D721Med (cell line): ENCODE data around the gene EPN1.

ENCODE experiments used
- DNase-seq: peaks from one replicate; pipeline ENCODE4 v3.0.0; 2011; ENCODE audit warnings: low spot score; ENCODE audit not compliant: insufficient read length
- FAIRE-seq: peaks from 2 replicates; lab custom pipeline; 2011; peaks lifted over from hg19 to GRCh38; lab: Jason Lieb, UNC
- TF ChIP-seq, protein P1 (sequence below): IDR thresholded peaks from 2 replicates; pipeline ENCODE4 v1.5.1; 2012; ENCODE audit warnings: mild to moderate bottlenecking, control low read depth; ENCODE audit not compliant: insufficient read depth; ENCODE audit errors: missing control alignments

The EPN1 gene

GRCh38 chr19:55674841-55675660 lies at the start of gene EPN1:
EPN1 (plus strand) TSS chr19:55675226; CDS start chr19:55678628, 3,402 bp downstream.
- DNase-seq, result peak; percentile 96
- no peak for FAIRE-seq
- TF ChIP-seq, protein P1, sequence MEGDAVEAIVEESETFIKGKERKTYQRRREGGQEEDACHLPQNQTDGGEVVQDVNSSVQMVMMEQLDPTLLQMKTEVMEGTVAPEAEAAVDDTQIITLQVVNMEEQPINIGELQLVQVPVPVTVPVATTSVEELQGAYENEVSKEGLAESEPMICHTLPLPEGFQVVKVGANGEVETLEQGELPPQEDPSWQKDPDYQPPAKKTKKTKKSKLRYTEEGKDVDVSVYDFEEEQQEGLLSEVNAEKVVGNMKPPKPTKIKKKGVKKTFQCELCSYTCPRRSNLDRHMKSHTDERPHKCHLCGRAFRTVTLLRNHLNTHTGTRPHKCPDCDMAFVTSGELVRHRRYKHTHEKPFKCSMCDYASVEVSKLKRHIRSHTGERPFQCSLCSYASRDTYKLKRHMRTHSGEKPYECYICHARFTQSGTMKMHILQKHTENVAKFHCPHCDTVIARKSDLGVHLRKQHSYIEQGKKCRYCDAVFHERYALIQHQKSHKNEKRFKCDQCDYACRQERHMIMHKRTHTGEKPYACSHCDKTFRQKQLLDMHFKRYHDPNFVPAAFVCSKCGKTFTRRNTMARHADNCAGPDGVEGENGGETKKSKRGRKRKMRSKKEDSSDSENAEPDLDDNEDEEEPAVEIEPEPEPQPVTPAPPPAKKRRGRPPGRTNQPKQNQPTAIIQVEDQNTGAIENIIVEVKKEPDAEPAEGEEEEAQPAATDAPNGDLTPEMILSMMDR, result no peak

DNA sequence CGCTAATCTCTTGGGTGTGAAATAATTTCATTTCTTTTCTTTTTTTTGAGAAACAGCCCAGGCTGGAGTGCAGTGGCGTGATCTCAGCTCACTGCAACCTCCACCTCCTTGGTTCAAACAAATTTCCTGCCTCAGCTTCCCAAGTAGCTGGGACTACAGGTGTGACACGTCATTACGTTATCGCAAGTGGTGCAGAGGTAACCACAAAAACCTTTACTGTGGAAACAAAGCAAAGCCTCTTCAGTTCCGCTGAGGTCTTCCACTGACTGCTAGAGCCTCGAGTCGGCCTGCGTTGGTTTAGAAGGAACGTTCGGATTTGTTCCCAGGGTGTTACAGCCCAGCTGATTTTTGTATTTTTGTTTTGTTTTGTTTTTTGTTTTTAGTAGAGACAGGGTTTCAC lies 48.7 kb upstream of the EPN1 start:
- FAIRE-seq, result no peak
- TF ChIP-seq, protein P1, result no peak

GRCh38 chr19:55632463-55632834 lies 42.6 kb upstream of the EPN1 start:
- TF ChIP-seq, protein P1, result peak; percentile 87
- FAIRE-seq (no peak), DNase-seq (peak; percentile 24)

More for the DNA sequence above, 48.7 kb upstream of the EPN1 start:
- no peak for DNase-seq

GRCh38 chr19:55633861-55634260 lies 41.2 kb upstream of the EPN1 start:
- FAIRE-seq (no peak), DNase-seq (no peak)
- TF ChIP-seq, protein P1, result no peak

DNA sequence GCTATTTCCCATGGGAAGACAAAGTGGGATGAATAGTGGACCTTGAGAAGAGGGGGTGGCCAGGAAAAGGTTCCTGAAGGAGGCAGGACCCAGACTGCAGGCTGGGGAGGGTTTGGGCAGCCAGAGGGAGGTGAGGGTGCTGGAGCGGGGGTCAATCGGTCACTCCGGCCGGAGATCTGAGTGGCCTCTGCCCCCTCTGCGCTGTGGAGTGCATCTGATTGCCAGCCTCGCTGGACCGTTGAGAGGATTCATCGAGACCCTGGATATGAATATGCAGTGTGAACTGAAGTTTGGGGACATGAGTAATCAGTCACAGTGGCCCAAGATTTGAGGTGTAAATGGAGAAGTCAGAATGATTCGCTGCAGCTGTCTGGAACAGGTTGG lies 39.7 kb upstream of the EPN1 start:
- DNase-seq (no peak), FAIRE-seq (no peak)
- TF ChIP-seq, protein P1, result no peak

DNA sequence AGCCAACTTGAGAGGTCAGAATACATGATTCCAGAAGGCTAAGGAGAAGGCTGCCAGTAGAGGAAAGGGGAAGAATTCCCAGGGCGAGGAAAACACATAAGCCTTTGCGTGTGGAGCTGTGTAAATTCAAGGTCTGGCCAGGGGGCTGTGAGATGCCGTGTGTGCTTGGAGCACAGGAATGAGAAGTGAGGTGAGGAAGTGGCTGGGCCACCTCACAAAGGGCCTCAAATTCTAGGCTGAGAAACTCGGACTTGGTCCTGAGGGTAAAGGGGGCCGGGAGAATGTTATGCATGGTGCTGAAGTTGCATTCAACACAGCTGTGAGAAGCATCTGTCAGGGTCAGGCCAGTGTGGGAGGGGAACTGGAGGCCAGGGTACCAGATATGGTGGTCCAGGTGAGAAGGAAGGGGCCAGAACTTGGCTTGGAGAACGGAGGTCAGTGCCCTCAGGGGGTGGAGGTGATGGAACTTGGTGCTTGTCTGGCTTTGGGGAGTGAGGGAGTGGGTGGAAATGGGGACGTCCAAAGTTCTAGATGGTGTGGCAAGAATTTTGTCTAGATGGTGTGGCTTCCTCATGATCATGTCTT lies 39.1 kb upstream of the EPN1 start:
- DNase-seq, result no peak
- no peak for FAIRE-seq
- TF ChIP-seq, protein P1, result no peak

- TF ChIP-seq, protein P1, result no peak
- DNase-seq, result no peak
- no peak for FAIRE-seq
Observed at GRCh38 chr19:55636723-55637122, 38.3 kb upstream of the EPN1 start.
